GM18505 (cell line): ENCODE data around the gene PPP4R2.
A peak's percentile ranks its signal among the peaks of the same experiment; 100 is the strongest.

Experiments
- ATAC-seq: cut with Tn5 transposase; IDR thresholded peaks from one replicate; pipeline ENCODE4 v1.9.1; 2021; ENCODE audit not compliant: unreplicated experiment
- POLR2A ChIP-seq: IDR thresholded peaks from 4 replicates; pipeline ENCODE4 v1.6.1; 2011; ENCODE audit warnings: borderline replicate concordance; ENCODE audit not compliant: insufficient read depth, insufficient read length; ENCODE audit errors: extremely low read depth

PPP4R2 gene

GRCh38 chr3:73071952-73072351 lies 75.3 kb downstream of the PPP4R2 start:
- no peak for ATAC-seq
- TF ChIP-seq POLR2A, result no peak

- ATAC-seq, result no peak
Measured at GRCh38 chr3:73072634-73073033, 76.0 kb downstream of the PPP4R2 start.

GRCh38 chr3:73073091-73073707 lies 76.6 kb downstream of the PPP4R2 start:
- no peak for TF ChIP-seq POLR2A
- ATAC-seq, result no peak

More at GRCh38 chr3:73072634-73073033, 76.0 kb downstream of the PPP4R2 start:
- TF ChIP-seq POLR2A, result no peak

GRCh38 chr3:73074781-73075180 lies 78.2 kb downstream of the PPP4R2 start:
- ATAC-seq, result no peak
- TF ChIP-seq POLR2A, result no peak

- ATAC-seq, result no peak
Measured at GRCh38 chr3:73080216-73080966, 83.8 kb downstream of the PPP4R2 start.

GRCh38 chr3:73081140-73081539 lies 84.5 kb downstream of the PPP4R2 start:
- no peak for TF ChIP-seq POLR2A
- no peak for ATAC-seq

More at GRCh38 chr3:73080216-73080966, 83.8 kb downstream of the PPP4R2 start:
- no peak for TF ChIP-seq POLR2A

GRCh38 chr3:73084170-73084569 lies 87.6 kb downstream of the PPP4R2 start:
- no peak for ATAC-seq
- TF ChIP-seq POLR2A, result no peak

GRCh38 chr3:73086071-73086494 lies 89.5 kb downstream of the PPP4R2 start:
- TF ChIP-seq POLR2A, result no peak
- ATAC-seq, result no peak

GRCh38 chr3:73094129-73094528 lies 97.5 kb downstream of the PPP4R2 start:
- no peak for ATAC-seq
- no peak for TF ChIP-seq POLR2A

- TF ChIP-seq POLR2A, result no peak
- no peak for ATAC-seq
Measured at GRCh38 chr3:73094951-73095350, 98.3 kb downstream of the PPP4R2 start.

GRCh38 chr3:73096169-73096568 lies 99.6 kb downstream of the PPP4R2 start:
- ATAC-seq, result no peak
- TF ChIP-seq POLR2A, result no peak

- no peak for TF ChIP-seq POLR2A
- ATAC-seq, result no peak
Measured at GRCh38 chr3:73098026-73098425, 101.4 kb downstream of the PPP4R2 start.

- no peak for TF ChIP-seq POLR2A
- ATAC-seq, result no peak
Measured at GRCh38 chr3:73098873-73099272, 102.3 kb downstream of the PPP4R2 start.

- no peak for TF ChIP-seq POLR2A
- peak; percentile 86 for ATAC-seq
Measured at GRCh38 chr3:73100741-73101559, 104.3 kb downstream of the PPP4R2 start.

GRCh38 chr3:73101881-73102280 lies 105.3 kb downstream of the PPP4R2 start:
- no peak for TF ChIP-seq POLR2A
- no peak for ATAC-seq
